PFSK-1 (cell line): ENCODE data around the gene GNG13.

Experiments
- FOXP2 ChIP-seq: optimal IDR thresholded peaks from 2 replicates; pipeline ENCODE3; 2011; ENCODE audit warnings: borderline replicate concordance, control low read depth, inconsistent platforms; ENCODE audit not compliant: insufficient read depth; ENCODE audit errors: extremely low read length, extremely low read depth
- POLR2AphosphoS5 ChIP-seq: IDR thresholded peaks from 2 replicates; pipeline ENCODE4 v1.6.1; 2012; ENCODE audit warnings: low read depth, mild to moderate bottlenecking, control low read depth, low read length, moderate library complexity
- SIN3A ChIP-seq: IDR thresholded peaks from 2 replicates; pipeline ENCODE4 v1.6.1; 2012; ENCODE audit warnings: mild to moderate bottlenecking, low read length, moderate library complexity, borderline replicate concordance; ENCODE audit not compliant: insufficient read depth
- TAF1 ChIP-seq: IDR thresholded peaks from 2 replicates; pipeline ENCODE4 v1.6.1; 2012; ENCODE audit warnings: low read length, control low read depth, borderline replicate concordance; ENCODE audit not compliant: insufficient read depth
- TF ChIP-seq, protein P1 (sequence below), 2 experiments: IDR thresholded peaks; 2 replicates each; pipeline versions ENCODE4 v1.6.1 to v1.8.0; 2011 to 2012; ENCODE audit warnings: low read depth in 2 of 2, low read length in 2 of 2, control low read depth in 1 of 2, inconsistent platforms in 1 of 2, mild to moderate bottlenecking in 1 of 2, moderate library complexity in 1 of 2; ENCODE audit not compliant: insufficient read depth in 1 of 2

GNG13 gene

DNA sequence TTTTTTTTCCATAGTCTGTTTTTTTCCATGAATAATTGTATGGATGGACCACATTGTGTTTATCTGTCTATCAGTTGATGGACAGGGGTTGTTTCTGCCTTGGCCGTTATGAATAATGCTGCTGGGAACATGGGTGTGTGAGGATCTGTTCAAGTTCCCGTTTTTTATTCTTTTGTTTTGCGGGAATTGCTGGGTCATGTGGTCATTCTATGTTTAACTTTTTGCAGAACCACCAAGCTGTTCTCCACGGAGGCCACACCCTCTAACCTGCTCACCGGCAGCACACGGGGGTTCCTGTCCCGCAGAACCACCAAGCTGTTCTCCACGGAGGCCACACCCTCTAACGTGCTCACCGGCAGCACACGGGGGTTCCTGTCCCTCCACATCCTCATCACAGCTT is 45.9 kb downstream of the GNG13 start:
- TF ChIP-seq POLR2AphosphoS5 (no peak), SIN3A (no peak), FOXP2 (no peak), TAF1 (no peak)
- TF ChIP-seq, protein P1, sequence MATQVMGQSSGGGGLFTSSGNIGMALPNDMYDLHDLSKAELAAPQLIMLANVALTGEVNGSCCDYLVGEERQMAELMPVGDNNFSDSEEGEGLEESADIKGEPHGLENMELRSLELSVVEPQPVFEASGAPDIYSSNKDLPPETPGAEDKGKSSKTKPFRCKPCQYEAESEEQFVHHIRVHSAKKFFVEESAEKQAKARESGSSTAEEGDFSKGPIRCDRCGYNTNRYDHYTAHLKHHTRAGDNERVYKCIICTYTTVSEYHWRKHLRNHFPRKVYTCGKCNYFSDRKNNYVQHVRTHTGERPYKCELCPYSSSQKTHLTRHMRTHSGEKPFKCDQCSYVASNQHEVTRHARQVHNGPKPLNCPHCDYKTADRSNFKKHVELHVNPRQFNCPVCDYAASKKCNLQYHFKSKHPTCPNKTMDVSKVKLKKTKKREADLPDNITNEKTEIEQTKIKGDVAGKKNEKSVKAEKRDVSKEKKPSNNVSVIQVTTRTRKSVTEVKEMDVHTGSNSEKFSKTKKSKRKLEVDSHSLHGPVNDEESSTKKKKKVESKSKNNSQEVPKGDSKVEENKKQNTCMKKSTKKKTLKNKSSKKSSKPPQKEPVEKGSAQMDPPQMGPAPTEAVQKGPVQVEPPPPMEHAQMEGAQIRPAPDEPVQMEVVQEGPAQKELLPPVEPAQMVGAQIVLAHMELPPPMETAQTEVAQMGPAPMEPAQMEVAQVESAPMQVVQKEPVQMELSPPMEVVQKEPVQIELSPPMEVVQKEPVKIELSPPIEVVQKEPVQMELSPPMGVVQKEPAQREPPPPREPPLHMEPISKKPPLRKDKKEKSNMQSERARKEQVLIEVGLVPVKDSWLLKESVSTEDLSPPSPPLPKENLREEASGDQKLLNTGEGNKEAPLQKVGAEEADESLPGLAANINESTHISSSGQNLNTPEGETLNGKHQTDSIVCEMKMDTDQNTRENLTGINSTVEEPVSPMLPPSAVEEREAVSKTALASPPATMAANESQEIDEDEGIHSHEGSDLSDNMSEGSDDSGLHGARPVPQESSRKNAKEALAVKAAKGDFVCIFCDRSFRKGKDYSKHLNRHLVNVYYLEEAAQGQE (IDR thresholded peaks at IDR 0.05; ENCODE audit: insufficient read depth in 1 of 2, low read depth in 2 of 2, low read length in 2 of 2): no peak

DNA sequence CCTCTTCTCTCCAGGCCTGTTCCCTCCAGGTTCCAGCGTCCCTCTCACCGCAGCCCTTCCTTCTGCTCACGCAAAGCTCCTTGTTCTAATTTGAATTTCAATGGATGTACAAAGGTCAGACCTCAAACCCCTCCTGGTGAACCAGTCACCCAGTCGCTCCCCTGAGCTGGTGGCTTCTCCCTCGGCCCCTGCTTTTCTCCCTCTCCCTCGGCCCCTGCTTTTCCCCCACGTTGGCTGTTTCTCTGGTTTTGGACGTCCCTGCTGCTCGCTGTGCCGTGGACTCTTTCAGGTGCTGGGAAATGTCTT is 48.6 kb downstream of the GNG13 start:
- TF ChIP-seq SIN3A (no peak), TAF1 (no peak), FOXP2 (no peak), POLR2AphosphoS5 (no peak)
- TF ChIP-seq, protein P1 (IDR thresholded peaks at IDR 0.05; ENCODE audit: insufficient read depth in 1 of 2, low read depth in 2 of 2, low read length in 2 of 2): no peak

DNA sequence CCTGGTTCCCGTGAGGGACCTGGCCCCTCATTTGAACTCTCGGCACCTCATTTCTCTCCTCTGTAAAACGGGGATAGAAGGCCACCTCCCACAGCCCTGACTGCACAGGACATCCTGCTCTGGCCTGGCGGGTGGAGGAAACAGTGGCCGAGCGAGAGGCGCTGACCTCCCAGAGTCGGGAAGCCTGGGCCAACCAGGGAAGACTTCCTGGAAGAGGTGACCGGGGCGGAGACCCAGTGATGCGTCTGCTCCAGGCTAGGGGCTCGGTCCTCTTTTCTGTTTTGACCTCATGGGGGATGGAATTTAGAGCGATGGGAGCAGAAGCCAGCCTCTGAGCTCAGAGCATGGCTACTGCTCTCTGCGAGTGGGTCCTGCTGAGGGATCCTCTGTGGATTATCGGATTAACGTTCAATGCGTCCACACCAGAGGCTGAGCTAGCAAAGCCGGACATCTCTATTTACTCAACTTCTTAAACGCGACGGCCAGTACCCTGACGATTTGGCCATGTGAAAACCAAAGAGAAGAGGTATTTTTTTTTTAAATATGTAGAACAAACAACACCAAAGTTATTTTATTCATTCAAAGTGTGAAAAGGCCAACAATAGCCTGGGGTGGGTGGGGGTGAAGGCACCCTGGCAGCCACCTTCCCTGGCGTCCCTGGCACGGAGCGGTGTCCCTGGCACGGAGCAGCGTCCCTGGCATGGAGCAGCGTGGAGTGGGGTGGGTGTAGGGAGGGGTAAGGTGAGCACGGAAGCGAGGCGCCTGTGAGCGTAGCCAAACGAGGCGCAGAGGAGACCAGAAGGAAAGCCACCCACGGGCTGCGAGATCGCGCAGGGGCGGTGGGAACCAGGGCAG is 49.2 kb downstream of the GNG13 start:
- TF ChIP-seq, protein P1 (IDR thresholded peaks at IDR 0.05; ENCODE audit: insufficient read depth in 1 of 2, low read depth in 2 of 2, low read length in 2 of 2): no peak

DNA sequence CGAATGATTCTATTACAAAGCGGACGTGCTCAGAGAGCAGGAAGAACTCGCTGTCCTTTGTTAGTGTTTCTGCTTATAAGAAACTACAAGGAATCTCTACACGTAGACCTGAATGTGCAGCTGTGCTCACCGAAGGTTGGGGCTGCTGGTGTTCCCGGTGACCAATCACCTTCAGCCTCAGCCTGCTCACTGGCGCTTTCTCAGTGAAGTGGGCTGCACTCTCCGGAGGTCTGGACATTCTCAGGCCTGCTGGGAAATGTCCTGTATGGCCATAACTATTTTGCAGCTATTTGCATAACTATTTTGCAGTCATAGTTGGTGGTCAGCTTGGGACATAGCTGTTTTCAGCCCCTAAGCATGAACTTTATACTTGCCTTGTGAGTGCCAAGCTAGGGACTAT is 50.0 kb downstream of the GNG13 start:
- TF ChIP-seq POLR2AphosphoS5 (no peak), FOXP2 (no peak), TAF1 (no peak), SIN3A (no peak)
- TF ChIP-seq, protein P1 (IDR thresholded peaks at IDR 0.05; ENCODE audit: insufficient read depth in 1 of 2, low read depth in 2 of 2, low read length in 2 of 2): no peak

DNA sequence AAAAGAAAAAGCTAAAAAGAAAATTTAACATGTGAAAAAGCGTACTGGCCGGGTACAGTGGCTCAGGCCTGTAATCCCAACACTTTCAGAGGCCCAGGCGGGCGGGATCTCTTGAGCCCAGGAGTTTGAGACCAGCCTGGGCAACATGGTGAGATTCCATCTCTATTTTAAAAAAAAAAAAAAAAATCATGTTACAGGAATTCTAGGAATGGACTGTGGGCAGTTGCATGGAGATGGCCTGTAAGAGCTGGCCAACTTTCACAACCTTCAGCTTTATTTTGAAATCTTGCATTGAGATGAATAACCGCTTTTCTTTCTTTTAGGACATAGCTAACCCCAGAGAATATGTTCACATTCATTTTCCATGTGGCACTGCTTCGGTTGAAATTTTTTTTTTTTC is 51.5 kb downstream of the GNG13 start:
- TF ChIP-seq, protein P1 (IDR thresholded peaks at IDR 0.05; ENCODE audit: insufficient read depth in 1 of 2, low read depth in 2 of 2, low read length in 2 of 2): no peak
- no peak for TF ChIP-seq FOXP2
- no peak for TF ChIP-seq SIN3A
- no peak for TF ChIP-seq TAF1
- TF ChIP-seq POLR2AphosphoS5: no peak
